ENCODE data around the gene GRAMD2B. TPM values are rescaled to one million over a fixed set of nuclear protein-coding genes. Genes with fewer than 3 reads are reported as not detected.
"Not testable (repeated sequence)": the region's sequence is repeated elsewhere in the genome, so short reads cannot be mapped to it uniquely, and the experiment has no call there.

The GRAMD2B gene
- total and polyA plus RNA-seq, 7 donors, result 1.3 to 8.0 (median 2.9) TPM

- Histone ChIP-seq H3K27me3 (ENCODE audit: insufficient read depth in 3 of 3, low read length in 2 of 3) (no peaks in the 10 kb centered on the region), H3K9me3 (no peaks in the 10 kb centered on the region), H3K27ac (no peak overlapping the region), H3K4me1 (no peaks in the 10 kb centered on the region), H3K36me3 (ENCODE audit: insufficient read depth in 1 of 2, low read depth in 1 of 2) (no peaks in the 10 kb centered on the region), H3K4me3 (no peak overlapping the region)
- ATAC-seq (no peak), DNase-seq (no peak)
- intact Hi-C loops (cut with DNase I), result no loop called here
- 93 to 95% (median 93%) methylated on average over 9 of the region's 9 CpGs for WGBS, 3 donors
- TF ChIP-seq CTCF (IDR thresholded peaks at IDR 0.05), result no peak
Measured at GRCh38 chr5:126514558-126515141, 91.4 kb downstream of the GRAMD2B start.

GRCh38 chr5:126515337-126515736 is 92.1 kb downstream of the GRAMD2B start:
- no peaks in the 10 kb centered on the region for H3K27me3 ChIP-seq (ENCODE audit: insufficient read depth in 3 of 3, low read length in 2 of 3)
- TF ChIP-seq CTCF (IDR thresholded peaks at IDR 0.05), result no peak
- H3K36me3 ChIP-seq (ENCODE audit: insufficient read depth in 1 of 2, low read depth in 1 of 2), result no peaks in the 10 kb centered on the region
- no peaks in the 10 kb centered on the region for H3K4me1 ChIP-seq
- DNase-seq, result no peak
- intact Hi-C loops (cut with DNase I), result no loop called here
- H3K9me3 ChIP-seq, result no peaks in the 10 kb centered on the region
- no peak overlapping the region for H3K4me3 ChIP-seq
- no peak overlapping the region for H3K27ac ChIP-seq
- no peak for ATAC-seq

GRCh38 chr5:126516133-126516532 is 92.9 kb downstream of the GRAMD2B start:
- Histone ChIP-seq H3K27ac (no peak overlapping the region), H3K9me3 (no peaks in the 10 kb centered on the region), H3K4me3 (no peak overlapping the region), H3K4me1 (no peaks in the 10 kb centered on the region), H3K27me3 (ENCODE audit: insufficient read depth in 3 of 3, low read length in 2 of 3) (no peaks in the 10 kb centered on the region), H3K36me3 (ENCODE audit: insufficient read depth in 1 of 2, low read depth in 1 of 2) (no peaks in the 10 kb centered on the region)
- no peak for TF ChIP-seq CTCF (IDR thresholded peaks at IDR 0.05)
- DNase-seq, result no peak
- intact Hi-C loops (cut with DNase I), result no loop called here
- ATAC-seq, result no peak
- 18 to 41% (median 27%) methylated on average over 1 of the region's 1 CpG for WGBS, 3 donors

- no peak for ATAC-seq
- Histone ChIP-seq H3K4me1 (no peaks in the 10 kb centered on the region), H3K9me3 (no peaks in the 10 kb centered on the region), H3K27me3 (ENCODE audit: insufficient read depth in 3 of 3, low read length in 2 of 3) (no peaks in the 10 kb centered on the region), H3K27ac (no peak overlapping the region), H3K4me3 (no peak overlapping the region), H3K36me3 (ENCODE audit: insufficient read depth in 1 of 2, low read depth in 1 of 2) (no peaks in the 10 kb centered on the region)
- no peak for TF ChIP-seq CTCF (IDR thresholded peaks at IDR 0.05)
- DNase-seq, result no peak
- intact Hi-C loops (cut with DNase I), result no loop called here
Measured at GRCh38 chr5:126516852-126517251, 93.6 kb downstream of the GRAMD2B start.

- H3K9me3 ChIP-seq; H3K27me3 ChIP-seq (ENCODE audit: insufficient read depth in 3 of 3, low read length in 2 of 3); intact Hi-C loops (cut with DNase I); ATAC-seq; H3K36me3 ChIP-seq (ENCODE audit: insufficient read depth in 1 of 2, low read depth in 1 of 2); H3K4me3 ChIP-seq; DNase-seq; H3K27ac ChIP-seq; H3K4me1 ChIP-seq: not testable (repeated sequence)
- 63 to 68% (median 67%) methylated on average over 4 of the region's 4 CpGs for WGBS, 3 donors
Measured at GRCh38 chr5:126519223-126519622, 96.0 kb downstream of the GRAMD2B start.

Measured in psoas muscle (tissue), 8 donors.